Astrocyte (in vitro differentiated cells and primary cell): ENCODE data around the gene TBR1. TPM values are rescaled to one million over a fixed set of nuclear protein-coding genes. Genes with fewer than 3 reads are reported as not detected.
A peak's percentile ranks its signal among the peaks of the same experiment; 100 is the strongest.

Source experiments
- DNase-seq: peaks from one replicate; pipeline ENCODE4 v3.0.0-alpha.2; 2010; ENCODE audit warnings: low read depth
- FAIRE-seq: peaks from 2 replicates; lab custom pipeline; 2011; peaks lifted over from hg19 to GRCh38; lab: Jason Lieb, UNC
- H2AFZ ChIP-seq: 2 replicates; pipeline ENCODE4 v1.6.0; 2012; ENCODE audit warnings: low read depth, low read length, inconsistent platforms
- H3K27ac ChIP-seq: 2 replicates; pipeline ENCODE4 v1.5.1; 2011; ENCODE audit warnings: low read depth, low read length, inconsistent platforms
- H3K27me3 ChIP-seq: 2 replicates; pipeline ENCODE4 v1.6.0; 2011; ENCODE audit warnings: low read length, inconsistent platforms; ENCODE audit not compliant: insufficient read depth
- H3K36me3 ChIP-seq: 2 replicates; pipeline ENCODE4 v1.5.1; 2011; ENCODE audit warnings: low read length, inconsistent platforms; ENCODE audit not compliant: insufficient read depth
- H3K4me1 ChIP-seq: 2 replicates; pipeline ENCODE4 v1.5.1; 2011; ENCODE audit warnings: low read length, inconsistent platforms; ENCODE audit not compliant: insufficient read depth
- H3K4me2 ChIP-seq: 2 replicates; pipeline ENCODE4 v1.6.0; 2012; ENCODE audit warnings: low read length, inconsistent platforms
- H3K4me3 ChIP-seq: 2 replicates; pipeline ENCODE4 v1.5.1; 2011; ENCODE audit warnings: low read depth, mild to moderate bottlenecking, low read length, inconsistent platforms; ENCODE audit not compliant: insufficient read depth
- H3K79me2 ChIP-seq: 2 replicates; pipeline ENCODE4 v1.6.0; 2012; ENCODE audit warnings: mild to moderate bottlenecking, low read length, inconsistent platforms; ENCODE audit not compliant: insufficient read depth
- H3K9ac ChIP-seq: 2 replicates; pipeline ENCODE4 v1.6.0; 2012; ENCODE audit warnings: mild to moderate bottlenecking, low read length, inconsistent platforms
- H3K9me3 ChIP-seq: 2 replicates; pipeline ENCODE4 v1.5.1; 2012; ENCODE audit warnings: low read depth, mild to moderate bottlenecking, low read length, inconsistent platforms; ENCODE audit not compliant: insufficient read depth
- H4K20me1 ChIP-seq: 2 replicates; pipeline ENCODE4 v1.6.0; 2012; ENCODE audit warnings: low read length, inconsistent platforms; ENCODE audit not compliant: insufficient read depth
- H3K27ac Mint-ChIP-seq: one replicate; pipeline ENCODE4 v1.8.0; 2021; ENCODE audit warnings: mild to moderate bottlenecking, mixed read lengths; ENCODE audit not compliant: unreplicated experiment
- H3K27me3 Mint-ChIP-seq: one replicate; pipeline ENCODE4 v1.8.0; 2021; ENCODE audit warnings: low read depth, mixed read lengths; ENCODE audit not compliant: unreplicated experiment
- H3K36me3 Mint-ChIP-seq: one replicate; pipeline ENCODE4 v1.8.0; 2021; ENCODE audit warnings: low read depth, mixed read lengths; ENCODE audit not compliant: unreplicated experiment
- H3K4me1 Mint-ChIP-seq: one replicate; pipeline ENCODE4 v1.8.0; 2021; ENCODE audit warnings: low read depth, mixed read lengths; ENCODE audit not compliant: unreplicated experiment
- H3K4me3 Mint-ChIP-seq: one replicate; pipeline ENCODE4 v1.8.0; 2021; ENCODE audit warnings: mild to moderate bottlenecking, moderate library complexity, mixed read lengths; ENCODE audit not compliant: unreplicated experiment
- H3K9me3 Mint-ChIP-seq: one replicate; pipeline ENCODE4 v1.8.0; 2021; ENCODE audit warnings: mild to moderate bottlenecking, mixed read lengths; ENCODE audit not compliant: unreplicated experiment
- CTCF ChIP-seq: IDR thresholded peaks from 2 replicates; pipeline ENCODE4 v1.5.1; 2011; ENCODE audit warnings: low read depth, mild to moderate bottlenecking, inconsistent platforms, low read length, moderate library complexity; ENCODE audit not compliant: insufficient read depth
- EZH2 ChIP-seq: IDR thresholded peaks from 2 replicates; pipeline ENCODE4 v1.6.1; 2012; ENCODE audit warnings: mild to moderate bottlenecking, low read length, inconsistent platforms; ENCODE audit not compliant: insufficient read depth
- total RNA-seq: library from RNA; stranded (reverse); gene quantifications from 2 replicates; pipeline ENCODE4 v1.2.1, GENCODE V29; 2021

TBR1 gene
- total RNA-seq, 1 donor from 2014 or later = not detected

GRCh38 chr2:161422816-161423403, 6.8 kb downstream of the TBR1 start:
- Mint-ChIP-seq H3K36me3 (peaks cover 6% of the 10 kb centered on the region), H3K27me3 (peaks cover 87% of the 10 kb centered on the region), H3K4me1 (peaks cover 3% of the 10 kb centered on the region), H3K9me3 (peaks cover 11% of the 10 kb centered on the region), H3K27ac (no peak overlapping the region), H3K4me3 (peak overlapping the region; percentile 62)
- H3K27me3 ChIP-seq = peaks cover 100% of the 10 kb centered on the region
- no peak overlapping the region for H3K4me3 ChIP-seq
- no peak overlapping the region for H3K27ac ChIP-seq
- H2AFZ ChIP-seq = peak overlapping the region; percentile 73
- H3K9ac ChIP-seq = no peak overlapping the region
- H4K20me1 ChIP-seq = peaks cover 17% of the 10 kb centered on the region
- DNase-seq (no peak), FAIRE-seq (no peak)
- no peak for TF ChIP-seq CTCF
- TF ChIP-seq EZH2 = no peak
- H3K79me2 ChIP-seq = no peaks in the 10 kb centered on the region
- H3K36me3 ChIP-seq = no peaks in the 10 kb centered on the region
- peak overlapping the region; percentile 71 for H3K4me2 ChIP-seq
- H3K4me1 ChIP-seq = peaks cover 9% of the 10 kb centered on the region
- no peaks in the 10 kb centered on the region for H3K9me3 ChIP-seq

- Mint-ChIP-seq H3K4me1 (peaks cover 3% of the 10 kb centered on the region), H3K36me3 (peaks cover 6% of the 10 kb centered on the region), H3K27ac (peak overlapping the region; percentile 88), H3K27me3 (peaks cover 85% of the 10 kb centered on the region), H3K9me3 (peaks cover 11% of the 10 kb centered on the region), H3K4me3 (peak overlapping the region; percentile 79)
- H3K4me1 ChIP-seq = peaks cover 7% of the 10 kb centered on the region
- H3K9me3 ChIP-seq = no peaks in the 10 kb centered on the region
- peak overlapping the region; percentile 35 for H3K4me3 ChIP-seq
- H3K27me3 ChIP-seq = peaks cover 100% of the 10 kb centered on the region
- no peak overlapping the region for H3K9ac ChIP-seq
- TF ChIP-seq EZH2 (peak; percentile 97), CTCF (no peak)
- H3K79me2 ChIP-seq = no peaks in the 10 kb centered on the region
- no peak for FAIRE-seq
- no peak overlapping the region for H3K27ac ChIP-seq
- H3K36me3 ChIP-seq = no peaks in the 10 kb centered on the region
- peak overlapping the region; percentile 71 for H3K4me2 ChIP-seq
- peaks cover 15% of the 10 kb centered on the region for H4K20me1 ChIP-seq
- peak overlapping the region; percentile 73 for H2AFZ ChIP-seq
- no peak for DNase-seq
These were observed 7.6 kb downstream of the TBR1 start for GRCh38 chr2:161423421-161424393.
